Stimulated activated CD8-positive, alpha-beta memory T cell treated with anti-CD3 and anti-CD28 coated beads, Interleukin-2, amount 100 ng/mL, for 1 hour (primary cell): Measurements from ENCODE around the gene TARP.
"Not testable (repeated sequence)": the region's sequence is repeated elsewhere in the genome, so short reads cannot be mapped to it uniquely, and the experiment has no call there.

Source experiments
- DNase-seq, 2 donors: peaks; one replicate each; pipeline ENCODE4 v3.0.0-alpha.2; 2020; ENCODE audit warnings: low read depth in 2 of 2

The TARP gene

GRCh38 chr7:38262545-38262944, 10.9 kb downstream of the TARP start:
- DNase-seq: no peak

DNA sequence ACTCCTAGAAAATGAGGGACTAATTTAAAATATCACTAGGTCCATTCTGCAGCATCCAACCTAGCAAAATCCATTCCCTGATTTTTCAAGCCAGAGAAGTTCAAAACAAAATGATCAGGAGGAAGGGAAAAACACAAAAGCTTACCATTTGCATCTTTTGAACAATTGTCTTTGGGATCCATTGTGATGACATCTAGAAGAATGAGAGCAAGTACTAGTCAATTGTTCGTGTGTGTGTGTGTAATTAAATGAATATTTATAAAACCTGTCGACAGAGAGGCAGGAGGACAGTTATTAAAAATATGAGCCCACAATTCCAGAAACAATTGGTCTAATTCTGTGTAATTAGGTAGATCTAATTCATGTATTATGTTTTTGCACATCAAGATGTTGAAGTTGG, 11.4 kb downstream of the TARP start:
- not testable (repeated sequence) for DNase-seq

DNA sequence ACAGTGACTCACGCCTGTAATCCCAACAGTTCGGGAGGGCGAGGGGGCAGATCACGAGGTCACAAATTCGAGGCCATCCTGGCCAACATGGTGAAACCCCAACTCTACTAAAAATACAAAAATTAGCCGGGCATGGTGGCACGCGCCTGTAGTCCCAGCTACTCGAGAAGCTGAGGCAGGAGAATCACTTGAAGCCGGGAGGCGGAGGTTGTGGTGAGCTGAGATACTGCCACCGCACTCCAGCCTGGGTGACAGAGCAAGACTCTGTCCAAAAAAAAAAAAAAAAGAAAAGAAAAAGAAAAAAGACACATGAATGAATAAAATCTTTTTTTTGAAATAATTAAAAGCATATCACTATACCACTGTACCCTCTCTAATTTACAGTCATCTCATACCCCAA, 11.8 kb downstream of the TARP start:
- DNase-seq: not testable (repeated sequence)

GRCh38 chr7:38259157-38259556, 14.3 kb downstream of the TARP start:
- not testable (repeated sequence) for DNase-seq

- DNase-seq: no peak
Measured at GRCh38 chr7:38257350-38257677, 16.1 kb downstream of the TARP start.

DNA sequence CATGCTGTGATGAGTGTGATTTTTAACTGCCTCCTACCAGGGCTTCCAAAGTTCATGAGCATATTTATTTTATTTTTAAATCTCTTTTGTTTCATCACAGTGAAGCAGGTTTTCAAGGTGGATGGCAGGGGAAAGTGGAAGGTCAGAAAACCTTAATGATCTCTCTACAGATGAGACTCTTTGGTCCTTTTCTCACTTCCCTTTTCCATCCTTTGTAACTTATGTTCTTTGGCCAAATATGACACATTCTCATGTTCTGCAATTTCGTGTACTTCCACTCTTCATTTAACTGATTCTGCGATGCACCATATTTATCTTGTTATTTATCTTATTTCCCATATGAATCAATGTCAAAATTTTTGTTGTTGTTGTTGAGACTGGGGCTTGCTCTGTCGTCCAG, 23.6 kb downstream of the TARP start:
- DNase-seq: not testable (repeated sequence)

- no peak for DNase-seq
Measured at GRCh38 chr7:38248069-38248567, 25.3 kb downstream of the TARP start.

DNA sequence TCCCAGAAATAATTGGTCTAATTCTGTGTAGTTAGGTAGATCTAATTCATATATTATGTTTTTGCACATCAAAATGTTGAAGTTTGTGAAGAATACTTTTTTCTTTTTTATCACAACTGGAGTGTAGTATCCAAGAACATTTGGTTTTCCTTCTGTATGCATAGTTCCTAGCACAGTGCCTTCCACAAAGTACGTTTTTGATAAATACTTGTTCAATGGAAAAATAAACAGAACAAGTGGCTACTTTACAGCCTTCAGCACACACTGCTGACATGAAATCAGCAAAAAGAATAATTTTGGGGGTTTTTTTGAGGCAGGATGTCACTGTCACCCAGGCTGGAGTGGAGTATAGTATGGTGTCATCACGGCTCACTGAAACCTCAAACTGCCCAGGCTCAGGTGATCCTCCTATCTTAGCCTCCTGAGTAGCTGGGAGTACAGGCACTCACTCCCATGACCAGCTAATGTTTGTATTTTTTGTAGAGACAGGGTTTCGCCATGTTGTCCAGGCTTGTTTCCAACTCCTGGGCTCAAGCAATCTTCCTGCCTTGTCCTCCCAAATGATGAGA, 27.9 kb downstream of the TARP start:
- no peak for DNase-seq

DNA sequence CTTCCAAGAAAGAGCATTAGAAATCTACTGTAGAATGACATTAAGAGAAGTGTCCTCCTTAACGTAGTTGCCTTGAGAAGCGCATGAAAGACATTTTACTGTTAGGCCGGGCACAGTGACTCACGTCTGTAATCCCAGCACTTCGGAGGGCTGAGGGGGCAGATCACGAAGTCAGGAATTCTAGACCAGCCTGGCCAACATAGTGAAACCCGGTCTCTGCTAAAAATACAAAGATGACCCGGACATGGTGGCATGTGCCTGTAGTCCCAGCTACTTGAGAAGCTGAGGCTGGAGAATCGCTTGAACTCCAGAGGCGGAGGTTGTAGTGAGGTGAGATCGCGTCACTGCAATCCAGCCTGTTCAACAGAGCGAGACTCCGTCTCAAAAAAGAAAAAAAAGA, 28.9 kb downstream of the TARP start:
- DNase-seq: no peak

DNA sequence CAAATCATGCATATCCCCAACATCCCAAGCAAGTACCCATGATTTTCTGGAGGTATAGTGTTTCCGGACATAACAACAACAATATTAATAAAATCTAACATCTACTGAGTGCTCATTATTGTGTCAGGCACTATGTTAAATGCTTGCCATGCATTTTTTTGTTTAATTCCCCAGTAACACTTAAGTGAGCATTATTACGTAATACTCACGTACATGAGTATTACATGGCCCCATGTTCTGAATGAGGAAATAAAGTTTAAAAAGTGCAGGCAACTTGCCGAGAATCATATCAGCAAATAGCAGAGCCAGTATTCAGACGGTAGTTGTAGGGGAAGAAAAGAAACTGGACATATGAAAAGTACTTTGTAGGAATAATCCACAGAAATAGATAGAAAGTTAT, 30.1 kb downstream of the TARP start:
- not testable (repeated sequence) for DNase-seq

GRCh38 chr7:38242814-38243213, 30.6 kb downstream of the TARP start:
- no peak for DNase-seq

- no peak for DNase-seq
Measured at GRCh38 chr7:38241071-38241470, 32.4 kb downstream of the TARP start.

DNA sequence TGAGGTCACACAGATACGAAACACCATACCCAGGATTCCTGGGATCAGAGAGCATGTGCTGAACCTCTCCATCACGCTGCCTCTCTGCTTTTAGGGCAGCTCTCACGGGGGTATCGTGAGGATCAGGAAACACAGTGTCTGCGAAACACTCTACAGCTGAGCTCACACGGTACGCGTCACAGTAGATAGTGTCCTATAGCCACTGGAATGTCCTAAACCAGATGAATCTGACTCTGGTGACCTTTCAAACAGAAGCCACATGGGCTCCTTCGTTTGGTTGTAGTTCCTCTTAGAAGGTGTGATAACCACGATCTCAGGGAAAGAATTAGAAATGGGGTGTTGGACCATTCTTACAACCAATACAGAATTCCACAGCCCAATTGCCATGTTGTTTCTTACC, 34.3 kb downstream of the TARP start:
- not testable (repeated sequence) for DNase-seq

DNA sequence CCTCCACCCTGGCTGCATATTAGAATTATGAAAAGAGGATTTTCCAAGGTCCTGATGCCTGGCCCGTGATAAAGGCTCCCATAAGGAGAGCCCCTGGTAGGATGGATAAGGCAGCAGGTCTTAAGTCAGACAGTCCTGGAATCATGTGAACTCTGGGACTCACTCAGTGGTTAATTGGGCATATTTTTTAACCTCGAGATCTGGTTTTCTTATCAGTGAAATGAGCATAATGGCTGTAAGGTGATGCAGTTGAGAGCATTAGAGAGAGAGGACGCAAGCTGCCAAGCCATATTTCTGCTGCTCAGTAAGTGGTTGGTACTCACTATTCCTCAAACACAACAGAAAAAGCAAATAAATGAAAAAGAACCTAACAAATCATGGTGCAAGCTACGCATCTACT, 37.8 kb downstream of the TARP start:
- no peak for DNase-seq

- not testable (repeated sequence) for DNase-seq
Measured at GRCh38 chr7:38234759-38235158, 38.7 kb downstream of the TARP start.

DNA sequence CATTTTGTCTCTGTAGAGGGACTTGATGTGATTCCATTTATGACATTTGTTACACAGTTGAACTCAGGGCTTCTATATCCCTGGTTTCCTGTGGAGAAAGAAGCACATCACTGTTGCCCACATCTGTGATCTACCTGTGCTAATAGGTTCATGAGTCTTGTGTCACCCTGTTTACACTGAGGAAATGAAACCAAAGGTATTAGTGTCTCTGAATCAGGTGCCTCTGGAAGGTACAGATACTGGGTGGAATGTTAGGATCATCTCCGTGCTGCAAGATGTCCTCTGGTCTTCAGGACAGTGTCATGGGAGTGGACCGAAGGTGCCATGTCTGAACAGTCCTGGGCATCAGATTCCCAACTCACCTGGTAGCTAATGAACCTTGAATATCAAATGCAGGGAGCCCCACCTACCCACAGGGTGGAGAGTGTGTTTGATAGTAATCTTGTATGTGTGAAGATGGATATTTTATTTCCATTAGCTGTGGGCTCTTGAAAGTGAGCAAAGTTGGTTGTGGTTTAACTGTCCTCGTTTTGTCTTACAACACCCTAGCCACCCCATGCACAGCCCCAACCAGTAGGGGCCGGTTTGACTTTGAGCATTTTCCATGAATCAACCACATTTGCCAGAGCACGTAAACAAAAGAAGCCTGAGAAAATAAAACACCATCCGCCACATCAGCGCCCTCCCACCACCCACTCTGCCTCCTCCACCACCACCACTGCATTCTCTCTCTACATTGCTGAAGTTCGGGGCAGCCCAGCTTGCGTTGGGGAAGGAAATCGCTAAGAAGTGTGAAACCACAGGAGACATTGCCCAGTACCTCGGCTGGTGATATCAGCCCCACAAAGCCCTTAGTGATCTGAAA, 40.7 kb downstream of the TARP start:
- peak; percentile 46 to 65 for DNase-seq

DNA sequence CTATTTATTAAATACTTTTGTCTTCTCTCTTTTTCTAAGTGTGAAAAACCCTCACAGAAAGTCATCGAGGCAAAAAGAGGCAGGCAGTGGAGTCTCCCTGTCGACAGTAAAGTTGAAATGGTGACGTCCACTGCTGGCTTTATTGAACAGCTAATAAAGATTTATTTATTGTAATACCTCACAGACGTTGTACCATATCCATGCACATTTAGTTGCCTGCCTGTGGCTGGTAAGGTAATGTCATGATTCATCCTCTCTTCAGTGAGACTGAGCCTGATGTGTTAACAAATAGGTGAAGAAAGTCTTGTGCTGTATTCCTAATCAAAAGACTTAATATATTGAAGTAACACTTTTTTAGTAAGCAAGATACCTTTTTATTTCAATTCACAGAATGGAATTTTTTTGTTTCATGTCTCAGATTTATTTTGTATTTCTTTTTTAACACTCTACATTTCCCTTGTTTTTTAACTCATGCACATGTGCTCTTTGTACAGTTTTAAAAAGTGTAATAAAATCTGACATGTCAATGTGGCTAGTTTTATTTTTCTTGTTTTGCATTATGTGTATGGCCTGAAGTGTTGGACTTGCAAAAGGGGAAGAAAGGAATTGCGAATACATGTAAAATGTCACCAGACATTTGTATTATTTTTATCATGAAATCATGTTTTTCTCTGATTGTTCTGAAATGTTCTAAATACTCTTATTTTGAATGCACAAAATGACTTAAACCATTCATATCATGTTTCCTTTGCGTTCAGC, 43.4 kb downstream of the TARP start:
- no peak for DNase-seq

- DNase-seq: no peak
Measured at GRCh38 chr7:38229386-38229785, 44.0 kb downstream of the TARP start.

- DNase-seq: no peak
Measured at GRCh38 chr7:38224392-38224791, 49.0 kb downstream of the TARP start.

- DNase-seq: no peak
Measured at GRCh38 chr7:38223306-38223705, 50.1 kb downstream of the TARP start.

- no peak for DNase-seq
Measured at GRCh38 chr7:38222481-38223096, 50.8 kb downstream of the TARP start.

GRCh38 chr7:38220452-38220851, 53.0 kb downstream of the TARP start:
- no peak for DNase-seq
